Activated naive CD4-positive, alpha-beta T cell treated with anti-CD3 and anti-CD28 coated beads, Interleukin-2, amount 50 U/mL, for 24 hours (primary cell): Measurements from ENCODE around the gene DCAF5.
"Not testable (repeated sequence)": the region's sequence is repeated elsewhere in the genome, so short reads cannot be mapped to it uniquely, and the experiment has no call there.

ENCODE experiments used
- H3K27ac Mint-ChIP-seq: one replicate; pipeline ENCODE4 v1.8.0; 2021; ENCODE audit warnings: mild to moderate bottlenecking, mixed read lengths
- H3K27me3 Mint-ChIP-seq: one replicate; pipeline ENCODE4 v1.8.0; 2021; ENCODE audit warnings: mixed read lengths
- H3K36me3 Mint-ChIP-seq: one replicate; pipeline ENCODE4 v1.8.0; 2021; ENCODE audit warnings: mixed read lengths
- H3K4me1 Mint-ChIP-seq: one replicate; pipeline ENCODE4 v1.8.0; 2021; ENCODE audit warnings: mixed read lengths
- H3K4me3 Mint-ChIP-seq: one replicate; pipeline ENCODE4 v1.8.0; 2021; ENCODE audit warnings: mild to moderate bottlenecking, mixed read lengths
- H3K9me3 Mint-ChIP-seq: one replicate; pipeline ENCODE4 v1.8.0; 2021; ENCODE audit warnings: mixed read lengths

The DCAF5 gene

GRCh38 chr14:69076341-69076740, 76.6 kb downstream of the DCAF5 start:
- Mint-ChIP-seq H3K4me3 (no peak overlapping the region), H3K27me3 (no peaks in the 10 kb centered on the region), H3K9me3 (no peaks in the 10 kb centered on the region), H3K4me1 (peaks cover 29% of the 10 kb centered on the region), H3K36me3 (peaks cover 18% of the 10 kb centered on the region), H3K27ac (no peak overlapping the region)

GRCh38 chr14:69073915-69074314, 79.0 kb downstream of the DCAF5 start:
- peaks cover 16% of the 10 kb centered on the region for H3K36me3 Mint-ChIP-seq
- H3K4me3 Mint-ChIP-seq, result no peak overlapping the region
- no peaks in the 10 kb centered on the region for H3K27me3 Mint-ChIP-seq
- H3K27ac Mint-ChIP-seq, result no peak overlapping the region
- H3K9me3 Mint-ChIP-seq, result no peaks in the 10 kb centered on the region
- peaks cover 30% of the 10 kb centered on the region for H3K4me1 Mint-ChIP-seq

DNA sequence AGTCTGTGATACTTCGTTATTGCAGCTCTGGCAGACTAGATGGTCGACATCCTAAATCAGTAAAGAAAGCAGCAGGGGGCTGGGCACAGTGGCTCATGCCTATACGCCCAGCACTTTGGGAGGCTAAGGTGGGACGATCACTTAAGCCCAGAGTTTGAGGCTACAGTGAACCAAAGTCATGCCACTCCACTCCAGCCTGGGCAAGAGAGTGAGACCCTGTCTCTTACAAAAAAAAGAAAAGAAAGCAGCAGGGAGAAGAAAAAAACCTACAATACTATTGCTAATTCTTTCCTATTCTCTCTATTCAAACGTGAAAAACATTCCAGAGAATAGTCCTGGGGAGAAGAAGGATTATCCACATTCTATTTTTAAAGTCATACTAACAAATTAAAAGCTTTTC, 79.5 kb downstream of the DCAF5 start:
- H3K27ac Mint-ChIP-seq, result peak overlapping the region; percentile 35
- no peak overlapping the region for H3K4me3 Mint-ChIP-seq
- peaks cover 16% of the 10 kb centered on the region for H3K36me3 Mint-ChIP-seq
- no peaks in the 10 kb centered on the region for H3K27me3 Mint-ChIP-seq
- peaks cover 29% of the 10 kb centered on the region for H3K4me1 Mint-ChIP-seq
- H3K9me3 Mint-ChIP-seq, result no peaks in the 10 kb centered on the region

GRCh38 chr14:69072584-69072983, 80.3 kb downstream of the DCAF5 start:
- Mint-ChIP-seq H3K4me1 (peaks cover 23% of the 10 kb centered on the region), H3K36me3 (peaks cover 19% of the 10 kb centered on the region), H3K27ac (no peak overlapping the region), H3K4me3 (no peak overlapping the region), H3K27me3 (no peaks in the 10 kb centered on the region), H3K9me3 (no peaks in the 10 kb centered on the region)

DNA sequence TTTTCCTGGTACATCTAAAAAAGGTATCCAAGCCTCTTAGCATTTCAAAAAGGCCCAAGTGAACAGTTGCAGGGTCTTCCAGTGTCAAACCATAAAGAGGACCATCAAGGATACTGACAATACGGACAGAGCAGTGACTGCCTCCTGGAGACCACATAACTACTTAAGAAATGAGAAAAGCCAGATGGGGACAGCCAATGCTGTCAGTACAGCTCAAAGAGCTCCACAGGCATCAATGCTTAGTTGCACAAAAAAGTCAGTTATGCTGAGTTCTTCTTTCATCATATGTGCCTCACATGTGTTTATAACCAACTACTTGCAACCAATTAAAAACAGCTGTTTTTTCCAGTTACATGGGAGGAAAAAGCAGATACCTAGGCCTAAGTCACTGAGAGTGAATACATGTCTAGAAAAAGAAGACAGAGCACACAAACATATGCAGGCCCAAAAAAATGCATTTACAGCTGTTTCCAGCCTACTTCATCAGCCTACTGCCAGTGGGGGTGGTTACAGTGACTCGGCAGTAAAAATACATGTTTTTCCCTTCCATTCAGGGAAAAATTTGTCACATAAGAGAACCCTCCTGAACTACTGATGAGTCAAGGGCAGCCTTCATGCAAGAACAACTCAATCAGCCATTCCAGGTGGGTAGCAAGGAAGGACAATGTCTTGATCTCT, 84.0 kb downstream of the DCAF5 start:
- no peak overlapping the region for H3K4me3 Mint-ChIP-seq
- H3K9me3 Mint-ChIP-seq, result no peaks in the 10 kb centered on the region
- H3K4me1 Mint-ChIP-seq, result peaks cover 20% of the 10 kb centered on the region
- no peaks in the 10 kb centered on the region for H3K27me3 Mint-ChIP-seq
- H3K36me3 Mint-ChIP-seq, result peaks cover 12% of the 10 kb centered on the region
- H3K27ac Mint-ChIP-seq, result peak overlapping the region; percentile 51

DNA sequence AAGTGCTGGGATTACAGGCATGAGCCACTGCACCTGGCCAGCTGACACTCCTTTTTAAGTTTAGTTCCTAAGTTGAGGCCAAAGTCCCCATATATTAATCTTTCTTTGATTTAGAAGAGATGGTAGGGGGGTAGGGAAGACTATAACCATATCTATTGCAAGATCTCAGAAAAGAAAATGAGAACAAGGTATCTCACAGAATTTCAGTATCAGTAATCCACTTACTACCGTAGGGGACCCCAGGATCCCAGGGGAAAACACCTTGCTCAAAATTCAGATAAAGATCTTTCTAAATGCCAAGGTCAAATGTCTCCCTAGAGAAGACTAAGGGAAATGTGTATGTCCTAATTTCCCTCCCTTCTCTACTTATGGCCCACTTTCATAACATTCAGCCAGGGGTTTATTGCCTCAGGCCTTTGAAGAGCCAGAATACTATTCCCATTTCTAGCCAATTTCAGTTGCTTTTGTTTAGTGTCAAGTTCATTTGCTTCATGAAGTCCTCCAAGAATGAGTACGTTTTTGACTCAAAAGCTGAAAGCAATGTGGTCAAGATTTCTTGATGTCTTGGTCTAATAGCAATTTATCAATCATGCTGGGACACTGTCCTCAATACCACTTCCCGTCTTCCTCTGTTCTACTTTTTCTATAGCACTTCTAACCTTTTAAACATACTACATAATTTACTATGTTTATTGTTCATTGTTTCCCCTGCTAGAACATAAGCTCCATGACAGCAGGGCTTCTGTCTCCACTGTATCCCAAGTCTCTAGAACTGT, 86.3 kb downstream of the DCAF5 start:
- Mint-ChIP-seq H3K4me1 (peaks cover 12% of the 10 kb centered on the region), H3K9me3 (no peaks in the 10 kb centered on the region), H3K4me3 (no peak overlapping the region), H3K27ac (peak overlapping the region; percentile 46), H3K27me3 (no peaks in the 10 kb centered on the region), H3K36me3 (peaks cover 7% of the 10 kb centered on the region)

- H3K4me1 Mint-ChIP-seq, result peaks cover 12% of the 10 kb centered on the region
- H3K27me3 Mint-ChIP-seq, H3K4me3 Mint-ChIP-seq, H3K36me3 Mint-ChIP-seq, H3K9me3 Mint-ChIP-seq: not testable (repeated sequence)
- peak overlapping the region; percentile 46 for H3K27ac Mint-ChIP-seq
Observed at GRCh38 chr14:69065934-69066333, 87.0 kb downstream of the DCAF5 start.

GRCh38 chr14:69064596-69064995, 88.3 kb downstream of the DCAF5 start:
- no peak overlapping the region for H3K27ac Mint-ChIP-seq
- H3K36me3 Mint-ChIP-seq, result peaks cover 6% of the 10 kb centered on the region

GRCh38 chr14:69059658-69060623, 93.0 kb downstream of the DCAF5 start:
- peaks cover 7% of the 10 kb centered on the region for H3K36me3 Mint-ChIP-seq
- H3K4me1 Mint-ChIP-seq, result peaks cover 29% of the 10 kb centered on the region
- H3K27ac Mint-ChIP-seq, result peak overlapping the region; percentile 23
- H3K9me3 Mint-ChIP-seq, result no peaks in the 10 kb centered on the region
- no peaks in the 10 kb centered on the region for H3K27me3 Mint-ChIP-seq
- no peak overlapping the region for H3K4me3 Mint-ChIP-seq

More at GRCh38 chr14:69064596-69064995, 88.3 kb downstream of the DCAF5 start:
- H3K4me3 Mint-ChIP-seq, result no peak overlapping the region
- no peaks in the 10 kb centered on the region for H3K9me3 Mint-ChIP-seq
- H3K27me3 Mint-ChIP-seq, result no peaks in the 10 kb centered on the region
- H3K4me1 Mint-ChIP-seq, result peaks cover 16% of the 10 kb centered on the region

- peaks cover 9% of the 10 kb centered on the region for H3K36me3 Mint-ChIP-seq
- peak overlapping the region; percentile 13 for H3K27ac Mint-ChIP-seq
- H3K4me3 Mint-ChIP-seq, result no peak overlapping the region
Observed at GRCh38 chr14:69055999-69056788, 96.7 kb downstream of the DCAF5 start.

DNA sequence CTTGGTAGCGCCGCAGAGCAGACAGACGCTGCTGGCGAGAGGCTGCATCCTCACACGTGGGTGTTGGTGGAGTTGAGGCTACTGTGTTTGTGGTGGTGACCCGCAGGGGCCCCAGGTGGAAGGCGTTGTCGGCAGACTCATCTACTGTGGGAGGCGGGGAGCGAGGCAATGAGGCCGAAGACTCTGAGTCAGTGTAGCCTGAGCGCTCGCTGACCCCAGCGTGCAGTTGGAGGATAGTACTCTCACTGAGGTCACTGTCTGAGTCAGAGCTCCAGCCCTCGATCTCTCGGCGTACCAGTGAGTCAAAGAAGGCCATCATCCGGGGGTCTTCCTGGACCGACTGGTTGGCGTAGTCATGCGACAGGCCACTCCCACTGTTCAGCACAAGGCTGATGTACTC, 97.8 kb downstream of the DCAF5 start:
- Mint-ChIP-seq H3K27ac (peak overlapping the region; percentile 20), H3K4me3 (no peak overlapping the region), H3K27me3 (no peaks in the 10 kb centered on the region), H3K9me3 (no peaks in the 10 kb centered on the region), H3K36me3 (peaks cover 9% of the 10 kb centered on the region), H3K4me1 (peaks cover 33% of the 10 kb centered on the region)

More at GRCh38 chr14:69055999-69056788, 96.7 kb downstream of the DCAF5 start:
- Mint-ChIP-seq H3K4me1 (peaks cover 33% of the 10 kb centered on the region), H3K9me3 (no peaks in the 10 kb centered on the region), H3K27me3 (no peaks in the 10 kb centered on the region)

DNA sequence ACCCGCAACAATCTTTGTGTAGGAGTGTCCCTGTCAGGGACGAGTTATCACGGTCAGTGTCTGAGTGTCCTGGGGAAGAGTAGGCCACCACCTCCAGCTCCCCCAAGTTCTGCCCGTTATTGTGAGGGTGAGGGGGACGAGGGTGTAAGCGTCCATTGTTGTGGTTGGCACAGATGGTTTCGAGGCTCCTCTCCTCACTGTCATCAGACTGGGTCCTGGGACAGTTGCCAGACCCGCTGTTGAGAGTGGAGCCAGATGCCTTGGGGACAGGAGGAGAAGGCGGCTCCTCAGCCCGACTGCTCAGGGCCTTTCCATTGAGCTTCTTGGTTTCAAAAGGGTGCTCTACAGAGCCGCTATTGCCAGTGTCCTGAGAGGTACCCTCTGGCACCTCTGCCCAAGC, 98.9 kb downstream of the DCAF5 start:
- peaks cover 27% of the 10 kb centered on the region for H3K4me1 Mint-ChIP-seq
- H3K9me3 Mint-ChIP-seq, result no peaks in the 10 kb centered on the region
- H3K27me3 Mint-ChIP-seq, result no peaks in the 10 kb centered on the region
- H3K27ac Mint-ChIP-seq, result no peak overlapping the region
- no peak overlapping the region for H3K4me3 Mint-ChIP-seq
- H3K36me3 Mint-ChIP-seq, result peaks cover 8% of the 10 kb centered on the region

DNA sequence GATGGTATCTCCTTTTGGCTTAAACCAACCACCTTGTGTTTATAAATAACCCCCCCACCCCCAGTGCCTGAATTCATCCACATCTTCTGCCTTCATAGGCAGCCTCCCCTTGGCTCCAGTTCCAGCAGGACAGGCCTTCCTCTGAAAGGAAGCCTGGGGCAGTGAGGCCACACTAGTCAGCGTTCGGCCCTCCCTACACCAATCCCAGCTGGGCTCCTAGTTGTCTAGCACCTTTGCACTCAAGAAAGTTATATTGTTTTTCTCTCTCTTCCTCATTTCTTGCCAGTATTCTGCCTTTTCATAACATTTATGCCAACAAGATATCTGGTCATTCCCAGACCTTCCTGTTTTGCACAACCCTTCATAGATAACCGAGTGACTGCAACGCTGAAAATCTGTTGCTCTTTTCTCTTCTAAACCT, 100.7 kb downstream of the DCAF5 start:
- no peak overlapping the region for H3K4me3 Mint-ChIP-seq
- H3K4me1 Mint-ChIP-seq, result peaks cover 20% of the 10 kb centered on the region
- H3K36me3 Mint-ChIP-seq, result peaks cover 6% of the 10 kb centered on the region
- no peaks in the 10 kb centered on the region for H3K27me3 Mint-ChIP-seq
- H3K27ac Mint-ChIP-seq, result peak overlapping the region; percentile 37
- H3K9me3 Mint-ChIP-seq, result no peaks in the 10 kb centered on the region

- Mint-ChIP-seq H3K4me3 (no peak overlapping the region), H3K27ac (peak overlapping the region; percentile 6), H3K4me1 (peaks cover 11% of the 10 kb centered on the region), H3K9me3 (no peaks in the 10 kb centered on the region), H3K36me3 (peaks cover 6% of the 10 kb centered on the region), H3K27me3 (no peaks in the 10 kb centered on the region)
Observed at GRCh38 chr14:69050240-69051184, 102.4 kb downstream of the DCAF5 start.
